Choroid plexus epithelial cell (primary cell): ENCODE measurements around the gene STRADA.

Experiments
- DNase-seq: peaks from one replicate; pipeline ENCODE4 v3.0.0-alpha.2; 2010; ENCODE audit warnings: low read depth
- H3K4me3 ChIP-seq: 2 replicates; pipeline ENCODE4 v1.5.1; 2011; ENCODE audit warnings: low read depth, mild to moderate bottlenecking, control low read depth, low read length, moderate library complexity
- TF ChIP-seq, protein P1 (sequence below): conservative IDR thresholded peaks from 2 replicates; pipeline ENCODE4 v1.5.1; 2011; ENCODE audit warnings: low read depth, mild to moderate bottlenecking, control low read depth, inconsistent platforms, low read length, moderate library complexity

STRADA gene

DNA sequence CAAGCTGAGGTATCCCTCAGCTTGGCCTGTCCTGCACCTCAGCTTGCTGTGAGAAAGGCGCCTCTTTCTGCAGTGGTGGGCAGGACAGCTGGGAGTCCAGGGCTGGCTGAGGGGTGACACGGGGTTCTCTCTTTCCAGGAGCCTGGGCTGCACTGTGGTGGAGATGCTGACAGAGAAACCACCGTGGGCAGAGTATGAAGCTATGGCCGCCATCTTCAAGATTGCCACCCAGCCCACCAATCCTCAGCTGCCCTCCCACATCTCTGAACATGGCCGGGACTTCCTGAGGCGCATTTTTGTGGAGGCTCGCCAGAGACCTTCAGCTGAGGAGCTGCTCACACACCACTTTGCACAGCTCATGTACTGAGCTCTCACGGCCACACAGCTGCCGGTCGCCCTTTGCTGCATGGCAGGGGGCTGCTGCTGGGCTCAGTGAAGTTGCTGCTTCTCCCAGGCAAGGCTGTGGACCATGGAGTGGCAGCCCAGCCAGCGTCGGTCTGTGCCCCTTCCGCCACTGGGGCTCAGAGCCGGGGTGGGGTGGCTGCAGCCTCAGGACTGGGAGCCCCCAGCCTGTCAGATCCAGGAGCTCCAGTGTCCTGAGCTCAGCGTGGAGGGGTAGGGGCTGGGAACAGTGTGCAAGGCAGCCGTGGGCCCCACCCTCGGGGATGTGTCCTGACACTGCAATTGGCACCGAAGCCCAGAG, 48.0 kb downstream of the STRADA start:
- H3K4me3 ChIP-seq: no peak overlapping the region
- TF ChIP-seq, protein P1, sequence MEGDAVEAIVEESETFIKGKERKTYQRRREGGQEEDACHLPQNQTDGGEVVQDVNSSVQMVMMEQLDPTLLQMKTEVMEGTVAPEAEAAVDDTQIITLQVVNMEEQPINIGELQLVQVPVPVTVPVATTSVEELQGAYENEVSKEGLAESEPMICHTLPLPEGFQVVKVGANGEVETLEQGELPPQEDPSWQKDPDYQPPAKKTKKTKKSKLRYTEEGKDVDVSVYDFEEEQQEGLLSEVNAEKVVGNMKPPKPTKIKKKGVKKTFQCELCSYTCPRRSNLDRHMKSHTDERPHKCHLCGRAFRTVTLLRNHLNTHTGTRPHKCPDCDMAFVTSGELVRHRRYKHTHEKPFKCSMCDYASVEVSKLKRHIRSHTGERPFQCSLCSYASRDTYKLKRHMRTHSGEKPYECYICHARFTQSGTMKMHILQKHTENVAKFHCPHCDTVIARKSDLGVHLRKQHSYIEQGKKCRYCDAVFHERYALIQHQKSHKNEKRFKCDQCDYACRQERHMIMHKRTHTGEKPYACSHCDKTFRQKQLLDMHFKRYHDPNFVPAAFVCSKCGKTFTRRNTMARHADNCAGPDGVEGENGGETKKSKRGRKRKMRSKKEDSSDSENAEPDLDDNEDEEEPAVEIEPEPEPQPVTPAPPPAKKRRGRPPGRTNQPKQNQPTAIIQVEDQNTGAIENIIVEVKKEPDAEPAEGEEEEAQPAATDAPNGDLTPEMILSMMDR: no peak

GRCh38 chr17:63692195-63692816, 49.3 kb downstream of the STRADA start:
- TF ChIP-seq, protein P1: no peak
- H3K4me3 ChIP-seq: no peak overlapping the region
- no peak for DNase-seq

More for the DNA sequence above, 48.0 kb downstream of the STRADA start:
- DNase-seq: no peak

- TF ChIP-seq, protein P1: no peak
- no peak for DNase-seq
Measured at GRCh38 chr17:63689479-63689878, 52.1 kb downstream of the STRADA start.

GRCh38 chr17:63688396-63689020, 53.1 kb downstream of the STRADA start:
- H3K4me3 ChIP-seq: no peak overlapping the region
- DNase-seq: no peak
- TF ChIP-seq, protein P1: no peak

More at GRCh38 chr17:63689479-63689878, 52.1 kb downstream of the STRADA start:
- H3K4me3 ChIP-seq: no peak overlapping the region

DNA sequence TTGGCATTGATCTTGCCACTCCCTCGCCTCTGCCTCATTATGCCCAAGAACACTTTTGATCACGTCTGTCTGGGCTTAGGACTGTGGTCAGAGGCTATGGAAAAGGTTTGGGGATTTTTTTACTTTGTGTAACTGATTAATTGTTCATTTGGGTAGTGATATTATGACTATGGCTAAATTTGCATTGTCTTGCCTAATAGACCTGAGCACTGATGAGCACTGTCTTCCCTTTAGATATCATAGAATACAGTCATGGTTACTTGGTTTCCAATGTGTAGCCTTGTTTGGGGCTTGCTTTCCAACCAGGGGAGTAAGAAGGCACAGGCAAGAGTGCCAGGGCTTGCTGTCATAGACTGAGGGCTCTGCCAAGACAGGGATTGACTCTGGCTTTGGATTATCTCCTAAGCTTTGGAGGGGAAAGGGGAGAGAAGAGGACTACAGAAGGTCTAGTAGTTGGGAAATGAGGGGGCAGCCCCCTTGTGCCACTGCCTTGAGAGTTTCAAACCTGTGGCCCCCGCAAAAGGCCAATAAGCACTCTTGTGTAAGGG, 55.4 kb downstream of the STRADA start:
- TF ChIP-seq, protein P1: no peak
- DNase-seq: no peak
- H3K4me3 ChIP-seq: no peak overlapping the region

GRCh38 chr17:63685578-63685977, 56.0 kb downstream of the STRADA start:
- no peak for DNase-seq
- TF ChIP-seq, protein P1: no peak
- H3K4me3 ChIP-seq: no peak overlapping the region
